LNCAP (cell line): ENCODE data around the gene MLLT1.

ENCODE experiments used
- CTCF ChIP-seq: fragments of 450-650 bp; IDR thresholded peaks from 2 replicates; pipeline ENCODE4 v1.5.1; 2017; ENCODE audit warnings: mild to moderate bottlenecking

Gene MLLT1

DNA sequence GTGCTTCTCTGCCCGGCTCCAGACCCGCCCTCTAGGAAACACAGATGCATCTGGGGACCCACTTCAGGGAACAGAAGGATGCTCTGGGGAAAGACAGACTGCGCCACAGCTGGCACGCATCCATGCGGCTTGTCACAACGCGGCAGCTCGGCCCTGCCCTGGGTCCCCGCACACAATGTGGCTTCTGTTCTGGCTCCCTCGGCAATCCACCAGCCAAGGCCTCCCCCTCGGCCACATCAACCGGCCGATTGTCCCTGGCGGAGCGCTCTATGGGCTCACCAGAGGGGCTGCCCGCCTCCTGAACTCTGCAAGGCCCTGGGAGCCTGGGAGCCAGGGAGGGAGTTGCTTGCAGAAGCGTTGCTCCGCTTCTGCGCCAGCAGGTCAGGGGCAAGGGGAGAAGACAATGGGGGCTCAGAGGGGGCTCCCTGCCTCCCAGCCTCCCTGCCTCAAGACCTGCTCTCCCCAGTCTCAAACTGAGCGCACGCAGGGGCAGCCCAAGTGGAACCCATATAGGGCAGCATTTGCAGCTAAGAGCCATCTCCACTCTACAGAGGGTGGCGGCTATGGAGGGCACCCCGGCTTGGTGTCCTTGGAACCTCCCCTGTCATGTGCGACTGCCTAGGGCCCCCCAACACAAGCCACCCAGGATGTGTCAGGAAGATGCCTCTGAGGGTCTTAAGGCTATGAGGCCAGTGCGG lies 37.9 kb downstream of the MLLT1 start:
- TF ChIP-seq CTCF, result no peak

DNA sequence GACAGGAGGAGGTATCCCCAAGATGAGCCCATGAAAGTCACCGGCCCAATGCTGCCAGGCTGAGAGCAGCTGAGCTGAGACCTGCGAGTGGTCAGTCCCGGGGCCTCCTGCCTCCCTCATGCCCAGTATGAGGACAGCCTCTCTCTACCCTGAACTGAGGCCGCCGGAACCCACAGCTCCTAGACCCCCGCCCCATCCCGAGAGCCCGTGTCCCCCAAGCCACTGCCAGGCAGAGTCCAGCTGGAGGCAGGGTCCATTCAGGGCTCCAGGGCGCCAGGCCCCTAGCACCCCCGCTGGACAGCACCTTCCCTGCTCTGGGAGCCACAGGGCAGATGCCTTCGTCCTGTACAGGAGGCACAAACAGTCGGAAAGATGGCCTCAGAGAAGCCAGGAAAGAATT lies 38.7 kb downstream of the MLLT1 start:
- no peak for TF ChIP-seq CTCF

DNA sequence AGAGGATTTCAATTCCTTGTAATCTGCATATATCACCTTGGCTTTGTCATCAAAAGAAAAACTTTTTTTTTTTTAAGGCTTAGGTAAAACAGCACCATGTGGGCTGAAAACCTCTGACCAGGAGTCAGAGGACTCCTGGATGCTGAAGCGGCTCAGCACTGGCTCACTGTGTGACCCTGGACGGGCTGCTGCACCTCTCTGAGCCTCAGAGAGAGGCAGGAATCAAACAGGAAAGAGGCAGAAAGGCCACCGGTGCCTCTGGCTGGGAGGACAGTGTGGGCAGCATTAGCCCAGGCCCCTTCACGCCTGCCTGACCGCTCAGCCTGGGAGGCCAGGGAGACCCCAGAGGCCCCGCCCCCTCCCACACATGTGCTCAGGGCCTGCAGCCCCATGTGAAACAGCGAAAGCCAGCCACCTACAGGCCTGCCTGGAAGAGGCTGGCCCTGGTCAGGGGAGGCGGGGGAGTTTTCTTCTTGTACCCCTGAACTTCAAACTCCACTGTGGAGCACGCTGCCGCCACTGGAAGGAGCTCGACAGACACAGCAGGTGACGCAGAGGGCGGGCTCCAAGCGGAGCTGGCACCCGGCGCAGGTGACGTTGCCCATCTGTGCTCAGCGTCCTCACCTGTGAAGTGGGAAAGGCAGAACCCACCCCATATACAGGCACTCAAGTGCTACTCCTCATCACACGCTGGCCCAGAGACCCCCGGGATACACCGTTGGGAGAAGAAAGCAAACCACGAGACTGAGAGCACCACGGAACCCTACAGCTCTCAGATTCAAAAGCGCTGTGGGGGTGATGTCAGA lies 39.7 kb downstream of the MLLT1 start:
- TF ChIP-seq CTCF, result no peak

GRCh38 chr19:6239401-6239844 lies 40.4 kb downstream of the MLLT1 start:
- TF ChIP-seq CTCF, result no peak

DNA sequence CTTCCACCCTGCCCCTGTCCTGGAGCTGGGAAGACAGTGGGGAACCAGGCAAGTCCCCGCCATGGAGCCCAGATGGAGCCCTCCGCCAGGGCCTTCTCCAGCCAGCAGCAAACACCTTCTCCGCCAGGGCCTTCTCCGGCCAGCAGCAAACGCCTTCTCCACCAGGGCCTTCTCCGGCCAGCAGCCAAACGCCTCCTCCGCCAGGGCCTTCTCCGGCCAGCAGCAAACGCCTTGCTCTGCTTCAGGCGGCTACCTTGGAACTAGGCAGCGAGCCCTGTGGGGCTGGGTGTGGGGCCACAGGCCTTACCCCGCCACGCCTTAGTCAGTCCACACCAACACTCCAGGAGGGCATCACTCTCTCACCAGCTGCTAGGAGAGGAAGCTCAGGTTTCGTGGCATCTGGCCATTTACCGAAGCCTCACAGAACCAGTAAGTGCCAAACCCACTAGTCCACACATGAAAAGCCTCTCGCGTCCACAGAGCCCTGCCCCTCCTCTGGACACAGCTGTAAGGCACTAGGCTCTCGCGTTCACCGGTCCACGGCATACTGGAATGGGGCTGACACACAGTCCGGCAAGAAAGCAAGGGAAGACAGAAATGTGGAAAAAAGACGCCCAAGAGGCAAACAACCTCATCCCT lies 41.0 kb downstream of the MLLT1 start:
- no peak for TF ChIP-seq CTCF

GRCh38 chr19:6238256-6238642 lies 41.5 kb downstream of the MLLT1 start:
- no peak for TF ChIP-seq CTCF

GRCh38 chr19:6236310-6237291 lies 43.2 kb downstream of the MLLT1 start:
- peak; percentile 32; the same call in 1 of the 2 replicates for TF ChIP-seq CTCF
